CD14-positive monocyte (primary cell): Measurements from ENCODE around the gene TSPAN18. TPM values are rescaled to one million over a fixed set of nuclear protein-coding genes. Genes with fewer than 3 reads are reported as not detected.
A peak's percentile ranks its signal among the peaks of the same experiment; 100 is the strongest.

Source experiments
- DNase-seq, 3 donors: peaks; one replicate each; pipeline ENCODE4 v3.0.0-alpha.2; 2011 to 2022
- H2AFZ ChIP-seq: 2 replicates; pipeline ENCODE4 v1.6.0; 2012; ENCODE audit warnings: mild to moderate bottlenecking, low read depth, low read length, inconsistent platforms; ENCODE audit not compliant: insufficient read depth, poor library complexity, severe bottlenecking
- H3K27ac ChIP-seq, 2 donors: 1 replicate in 1 of 2; 2 replicates in 1 of 2; pipeline ENCODE4 v1.5.1; 2012 to 2013; ENCODE audit warnings: low read length in 2 of 2, control low read depth in 1 of 2, inconsistent platforms in 1 of 2, low read depth in 1 of 2, mild to moderate bottlenecking in 1 of 2
- H3K27me3 ChIP-seq, 2 donors: one replicate each; pipeline versions ENCODE4 v1.6.0 to v1.6.1; 2011 to 2013; ENCODE audit warnings: low read length in 2 of 2; ENCODE audit not compliant: control insufficient read depth in 2 of 2, insufficient read depth in 2 of 2
- H3K36me3 ChIP-seq, 2 donors: replicated peaks in 1 of 2; 1 replicate in 1 of 2; 2 replicates in 1 of 2; pipeline versions ENCODE4 v1.5.1 to v1.6.1; 2012 to 2013; ENCODE audit warnings: low read length in 2 of 2, control low read depth in 1 of 2, inconsistent platforms in 1 of 2, mild to moderate bottlenecking in 1 of 2; ENCODE audit not compliant: insufficient read depth in 2 of 2, control insufficient read depth in 1 of 2
- H3K4me1 ChIP-seq, 2 donors: 1 replicate in 1 of 2; 2 replicates in 1 of 2; pipeline versions ENCODE4 v1.5.1 to v1.6.1; 2012 to 2013; ENCODE audit warnings: low read length in 2 of 2, control low read depth in 1 of 2, inconsistent platforms in 1 of 2, mild to moderate bottlenecking in 1 of 2, moderate library complexity in 1 of 2; ENCODE audit not compliant: insufficient read depth in 2 of 2, control insufficient read depth in 1 of 2
- H3K4me2 ChIP-seq: replicated peaks from 2 replicates; pipeline ENCODE3; 2012; ENCODE audit warnings: low read length, moderate library complexity, mild to moderate bottlenecking; ENCODE audit not compliant: poor library complexity, severe bottlenecking; ENCODE audit errors: extremely low read depth
- H3K4me3 ChIP-seq, 3 experiments: fragments of 200-600 bp in 1 of 3; sonication (generic) in 1 of 3; replicated peaks in 1 of 3; 1 replicate in 2 of 3; 2 replicates in 1 of 3; pipeline ENCODE4 v1.5.1; 2011 to 2013; ENCODE audit warnings: low read length in 3 of 3, mild to moderate bottlenecking in 3 of 3, control low read depth in 2 of 3, low read depth in 2 of 3, inconsistent platforms in 1 of 3, moderate library complexity in 1 of 3
- H3K79me2 ChIP-seq: 2 replicates; pipeline ENCODE4 v1.6.0; 2012; ENCODE audit warnings: mild to moderate bottlenecking, control low read depth, inconsistent platforms, low read length, moderate library complexity; ENCODE audit not compliant: insufficient read depth
- H3K9ac ChIP-seq: 2 replicates; pipeline ENCODE4 v1.6.0; 2017; ENCODE audit warnings: low read length, mild to moderate bottlenecking; ENCODE audit not compliant: insufficient read depth, poor library complexity, severe bottlenecking
- H3K9me3 ChIP-seq, 2 donors: replicated peaks in 1 of 2; 1 replicate in 1 of 2; 2 replicates in 1 of 2; pipeline versions ENCODE4 v1.5.1 to v1.6.1; 2012 to 2013; ENCODE audit warnings: low read length in 2 of 2, control low read depth in 1 of 2; ENCODE audit not compliant: control insufficient read depth in 1 of 2, insufficient read depth in 1 of 2
- H4K20me1 ChIP-seq: 2 replicates; pipeline ENCODE4 v1.6.0; 2012; ENCODE audit warnings: mild to moderate bottlenecking, low read length, control low read depth, moderate library complexity; ENCODE audit not compliant: insufficient read depth
- H3K27ac Mint-ChIP-seq, 7 donors: one replicate each; pipeline ENCODE4 v1.8.0; 2020; ENCODE audit warnings: mild to moderate bottlenecking in 7 of 7, mixed read lengths in 7 of 7, moderate library complexity in 6 of 7, inconsistent platforms in 2 of 7
- H3K27me3 Mint-ChIP-seq, 3 donors: one replicate each; pipeline ENCODE4 v1.8.0; 2021 to 2022; ENCODE audit warnings: low read depth in 3 of 3, mild to moderate bottlenecking in 3 of 3, mixed read lengths in 3 of 3, moderate library complexity in 3 of 3, inconsistent platforms in 1 of 3
- H3K36me3 Mint-ChIP-seq, 2 donors: one replicate each; pipeline ENCODE4 v1.8.0; 2020; ENCODE audit warnings: mixed read lengths in 2 of 2, inconsistent platforms in 1 of 2, mild to moderate bottlenecking in 1 of 2
- H3K4me1 Mint-ChIP-seq: one replicate; pipeline ENCODE4 v1.8.0; 2020; ENCODE audit warnings: mild to moderate bottlenecking, mixed read lengths
- H3K4me3 Mint-ChIP-seq, 2 donors: one replicate each; pipeline ENCODE4 v1.8.0; 2020; ENCODE audit warnings: mild to moderate bottlenecking in 2 of 2, mixed read lengths in 2 of 2, moderate library complexity in 1 of 2
- H3K9me3 Mint-ChIP-seq, 7 donors: one replicate each; pipeline ENCODE4 v1.8.0; 2020 to 2022; ENCODE audit warnings: mixed read lengths in 7 of 7, mild to moderate bottlenecking in 6 of 7, moderate library complexity in 6 of 7, inconsistent platforms in 2 of 7
- WGBS: methylation state at CpG from one replicate; pipeline ENCODE4 v1.1.5; 2013; ENCODE audit warnings: missing lambda C conversion rate; ENCODE audit not compliant: insufficient coverage; 5-methylcytosine and 5-hydroxymethylcytosine counted together
- intact Hi-C, 2 donors: fragments of 100-400 bp; cut with micrococcal nuclease; formaldehyde crosslinking; loops; one replicate each; pipeline versions ENCODE4 v1.15.0 to v1.15.1; 2023
- polyA plus RNA-seq, 3 donors: library from polyadenylated mRNA; depleted of rRNA in 1 of 3; unstranded in 2 of 3; stranded (reverse) in 1 of 3; fragments of 300-500 nt in 2 of 3; fragments of >200 nt in 1 of 3; fragmentation: Illumina TruSeq in 2 of 3; gene quantifications; 1 replicate in 2 of 3; 2 replicates in 1 of 3; pipeline ENCODE4 v1.2.3, GENCODE V29; 2012 to 2021
- TF ChIP-seq, protein P1 (sequence below): fragments of 200-600 bp; IDR thresholded peaks from one replicate; pipeline ENCODE4 v1.8.0; 2022; ENCODE audit warnings: antibody characterized with exemption, mild to moderate bottlenecking

TSPAN18 gene
- polyA plus RNA-seq, 3 donors = not detected

DNA sequence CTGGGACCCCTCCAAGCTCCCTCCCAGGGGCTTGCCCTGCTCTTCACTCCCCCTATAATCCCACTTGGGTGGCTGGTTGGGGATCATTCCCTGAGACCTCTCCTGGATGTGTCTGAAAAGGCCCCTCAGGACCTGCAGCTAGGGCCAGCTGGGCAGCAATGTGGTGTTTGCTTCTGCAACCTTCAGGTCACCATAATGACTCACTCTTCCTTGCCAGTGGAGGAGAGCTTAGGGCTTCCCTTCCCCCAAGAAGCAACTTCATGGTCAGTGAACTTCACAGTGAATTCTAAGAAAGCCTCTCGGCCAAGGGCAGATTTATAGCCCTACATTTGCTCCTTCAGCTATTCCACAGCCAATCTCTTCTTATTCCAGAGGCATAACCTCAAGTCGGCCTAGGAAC is 45.1 kb upstream of the TSPAN18 start:
- Mint-ChIP-seq H3K36me3 (no peaks in the 10 kb centered on the region), H3K4me1 (peaks cover 21% of the 10 kb centered on the region), H3K9me3 (peaks cover 0 to 3% (median 0%) of the 10 kb centered on the region in 7 donors), H3K27ac (peak overlapping the region in 2 of 7 donors; percentile 66 to 74), H3K27me3 (peaks cover 2 to 8% (median 4%) of the 10 kb centered on the region in 3 donors), H3K4me3 (peak overlapping the region in 1 of 2 donors; percentile 23)
- peaks cover 13 to 17% of the 10 kb centered on the region in 2 donors for H3K4me1 ChIP-seq
- peak overlapping the region in 1 of 3 experiments; percentile 36 for H3K4me3 ChIP-seq
- H4K20me1 ChIP-seq = no peaks in the 10 kb centered on the region
- TF ChIP-seq, protein P1, sequence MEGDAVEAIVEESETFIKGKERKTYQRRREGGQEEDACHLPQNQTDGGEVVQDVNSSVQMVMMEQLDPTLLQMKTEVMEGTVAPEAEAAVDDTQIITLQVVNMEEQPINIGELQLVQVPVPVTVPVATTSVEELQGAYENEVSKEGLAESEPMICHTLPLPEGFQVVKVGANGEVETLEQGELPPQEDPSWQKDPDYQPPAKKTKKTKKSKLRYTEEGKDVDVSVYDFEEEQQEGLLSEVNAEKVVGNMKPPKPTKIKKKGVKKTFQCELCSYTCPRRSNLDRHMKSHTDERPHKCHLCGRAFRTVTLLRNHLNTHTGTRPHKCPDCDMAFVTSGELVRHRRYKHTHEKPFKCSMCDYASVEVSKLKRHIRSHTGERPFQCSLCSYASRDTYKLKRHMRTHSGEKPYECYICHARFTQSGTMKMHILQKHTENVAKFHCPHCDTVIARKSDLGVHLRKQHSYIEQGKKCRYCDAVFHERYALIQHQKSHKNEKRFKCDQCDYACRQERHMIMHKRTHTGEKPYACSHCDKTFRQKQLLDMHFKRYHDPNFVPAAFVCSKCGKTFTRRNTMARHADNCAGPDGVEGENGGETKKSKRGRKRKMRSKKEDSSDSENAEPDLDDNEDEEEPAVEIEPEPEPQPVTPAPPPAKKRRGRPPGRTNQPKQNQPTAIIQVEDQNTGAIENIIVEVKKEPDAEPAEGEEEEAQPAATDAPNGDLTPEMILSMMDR = no peak
- WGBS = no CpG with 5 or more reads among the region's 2 CpGs
- peak overlapping the region; percentile 63 for H2AFZ ChIP-seq
- no peak overlapping the region for H3K9ac ChIP-seq
- DNase-seq = peak in 1 of 3 donors; percentile 11
- peak overlapping the region; percentile 28 for H3K4me2 ChIP-seq
- no peaks in the 10 kb centered on the region for H3K36me3 ChIP-seq
- no peaks in the 10 kb centered on the region for H3K79me2 ChIP-seq
- no peaks in the 10 kb centered on the region for H3K9me3 ChIP-seq
- H3K27ac ChIP-seq = peak overlapping the region in 1 of 2 donors; percentile 12
- no peaks in the 10 kb centered on the region for H3K27me3 ChIP-seq
- intact Hi-C loops = no loop called here

DNA sequence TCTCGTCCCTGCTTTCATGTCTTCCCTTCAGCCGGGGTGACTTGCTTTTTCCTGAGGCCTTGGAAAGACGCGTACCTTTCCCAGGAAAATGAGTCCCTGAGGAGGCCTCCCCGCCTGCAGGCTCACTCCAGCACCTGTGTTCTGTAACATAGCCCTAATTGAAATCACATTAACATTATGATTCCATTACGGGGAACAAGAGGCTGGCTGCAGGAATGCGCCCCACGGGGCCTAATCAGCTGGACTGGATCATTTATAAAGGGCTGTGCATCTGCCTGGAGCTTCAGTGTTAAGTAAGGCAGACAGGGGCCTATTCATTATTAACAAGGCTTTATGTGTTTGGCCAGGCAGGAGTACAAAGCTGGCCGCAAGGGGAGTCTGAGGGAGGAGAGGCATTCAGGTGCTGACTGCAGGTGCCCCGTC is 41.9 kb upstream of the TSPAN18 start:
- DNase-seq = no peak
- H3K27me3 Mint-ChIP-seq = peaks cover 7 to 14% (median 11%) of the 10 kb centered on the region in 3 donors
- H3K36me3 ChIP-seq = no peaks in the 10 kb centered on the region
- intact Hi-C loops = no loop called here
- no peak overlapping the region for H2AFZ ChIP-seq
- peaks cover 29% of the 10 kb centered on the region for H3K4me1 Mint-ChIP-seq
- no peaks in the 10 kb centered on the region for H3K36me3 Mint-ChIP-seq
- H3K27ac Mint-ChIP-seq = no peak overlapping the region
- TF ChIP-seq, protein P1 = no peak
- H3K27me3 ChIP-seq = no peaks in the 10 kb centered on the region
- no peak overlapping the region for H3K9ac ChIP-seq
- H3K4me3 Mint-ChIP-seq = no peak overlapping the region
- H3K4me1 ChIP-seq = peaks cover 13 to 17% of the 10 kb centered on the region in 2 donors
- peaks cover 0 to 5% (median 0%) of the 10 kb centered on the region in 7 donors for H3K9me3 Mint-ChIP-seq
- no peaks in the 10 kb centered on the region for H3K79me2 ChIP-seq
- H3K27ac ChIP-seq = no peak overlapping the region
- H4K20me1 ChIP-seq = no peaks in the 10 kb centered on the region
- no peaks in the 10 kb centered on the region for H3K9me3 ChIP-seq
- H3K4me3 ChIP-seq = no peak overlapping the region
- 99% methylated on average over 8 of the region's 10 CpGs for WGBS
- H3K4me2 ChIP-seq = no peak overlapping the region
